Activated CD8-positive, alpha-beta memory T cell treated with anti-CD3 and anti-CD28 coated beads, Interleukin-2, amount 50 U/mL, for 4 hours (primary cell): Measurements from ENCODE around the gene TIMP3.
"Not testable (repeated sequence)": the region's sequence is repeated elsewhere in the genome, so short reads cannot be mapped to it uniquely, and the experiment has no call there.

Experiments used
- DNase-seq: peaks from one replicate; pipeline ENCODE4 v3.0.0-alpha.2; 2020

TIMP3 gene

GRCh38 chr22:32858121-32858703, 56.7 kb downstream of the TIMP3 start:
- DNase-seq = no peak

DNA sequence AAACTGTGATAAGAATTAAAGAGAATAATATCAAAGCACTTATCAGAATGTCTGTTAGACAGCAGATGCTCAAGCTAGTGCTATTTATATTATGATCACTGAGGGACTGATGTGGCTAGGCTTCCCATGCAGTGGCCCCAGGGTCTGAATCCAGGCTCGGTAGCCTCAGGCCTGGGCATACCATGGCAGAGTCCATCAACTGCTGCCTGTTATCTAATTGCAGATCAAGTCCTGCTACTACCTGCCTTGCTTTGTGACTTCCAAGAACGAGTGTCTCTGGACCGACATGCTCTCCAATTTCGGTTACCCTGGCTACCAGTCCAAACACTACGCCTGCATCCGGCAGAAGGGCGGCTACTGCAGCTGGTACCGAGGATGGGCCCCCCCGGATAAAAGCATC, 57.5 kb downstream of the TIMP3 start:
- DNase-seq = no peak

DNA sequence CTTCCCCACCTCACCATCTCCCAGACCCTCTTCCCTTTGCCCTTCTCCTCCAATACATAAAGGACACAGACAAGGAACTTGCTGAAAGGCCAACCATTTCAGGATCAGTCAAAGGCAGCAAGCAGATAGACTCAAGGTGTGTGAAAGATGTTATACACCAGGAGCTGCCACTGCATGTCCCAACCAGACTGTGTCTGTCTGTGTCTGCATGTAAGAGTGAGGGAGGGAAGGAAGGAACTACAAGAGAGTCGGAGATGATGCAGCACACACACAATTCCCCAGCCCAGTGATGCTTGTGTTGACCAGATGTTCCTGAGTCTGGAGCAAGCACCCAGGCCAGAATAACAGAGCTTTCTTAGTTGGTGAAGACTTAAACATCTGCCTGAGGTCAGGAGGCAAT, 58.2 kb downstream of the TIMP3 start:
- DNase-seq = no peak

- no peak for DNase-seq
These were observed 59.8 kb downstream of the TIMP3 start for GRCh38 chr22:32861330-32861729.

- no peak for DNase-seq
These were observed 60.6 kb downstream of the TIMP3 start for GRCh38 chr22:32862083-32862482.

DNA sequence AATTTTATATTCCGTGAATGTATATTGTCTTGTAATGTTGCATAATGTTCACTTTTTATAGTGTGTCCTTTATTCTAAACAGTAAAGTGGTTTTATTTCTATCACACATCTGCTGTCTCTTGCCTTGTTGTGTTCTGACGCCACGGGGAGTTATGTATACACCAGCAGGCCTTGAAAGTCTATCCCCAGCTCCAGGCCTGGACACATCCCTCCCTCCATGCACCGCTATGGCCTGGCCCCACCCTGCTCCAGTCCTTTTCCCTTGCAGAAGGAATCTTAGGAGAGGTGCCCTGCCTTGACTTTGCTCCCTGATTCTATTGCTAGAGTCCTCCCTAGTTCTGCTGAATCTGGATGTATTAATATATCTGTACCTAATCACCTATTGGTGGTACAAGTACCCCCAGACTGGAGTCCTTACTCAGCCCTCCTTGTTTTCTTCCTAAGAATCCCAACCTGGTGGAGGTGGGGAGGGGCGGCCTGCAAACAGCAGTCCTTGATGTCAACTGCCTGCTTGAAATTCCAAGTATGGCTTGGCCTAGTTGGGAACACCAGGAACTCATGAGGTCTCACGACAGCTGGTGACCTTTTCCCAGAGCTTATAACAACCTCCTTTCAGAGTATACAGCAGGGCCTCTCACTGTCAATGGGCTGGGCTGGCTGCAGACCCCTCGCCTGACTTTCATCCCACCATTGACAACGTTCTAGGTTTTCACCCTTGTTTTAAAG, 61.6 kb downstream of the TIMP3 start:
- DNase-seq = no peak

DNA sequence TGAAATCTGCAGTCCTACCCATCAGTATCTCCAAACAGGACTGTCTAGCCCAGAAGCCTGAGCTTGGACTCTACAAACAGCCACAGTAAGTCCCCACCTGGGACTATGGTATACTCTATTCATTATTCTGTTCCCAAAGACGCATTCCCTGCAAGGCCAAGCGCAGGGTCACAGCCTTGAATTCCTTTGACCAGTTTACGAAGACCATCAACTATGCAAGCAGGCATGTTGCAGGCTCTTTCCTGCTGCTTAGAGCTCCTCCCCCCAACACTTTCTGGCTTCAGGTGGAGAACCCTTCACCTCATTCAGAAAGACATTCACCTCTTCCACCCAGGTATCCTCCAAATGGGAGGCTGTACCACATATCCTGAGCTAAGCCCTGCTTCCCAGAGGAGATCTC, 62.5 kb downstream of the TIMP3 start:
- no peak for DNase-seq

- no peak for DNase-seq
These were observed 63.1 kb downstream of the TIMP3 start for GRCh38 chr22:32864596-32864995.

GRCh38 chr22:32866953-32867352, 65.4 kb downstream of the TIMP3 start:
- DNase-seq = no peak

- DNase-seq = no peak
These were observed 67.4 kb downstream of the TIMP3 start for GRCh38 chr22:32868946-32869345.

- no peak for DNase-seq
These were observed 69.0 kb downstream of the TIMP3 start for GRCh38 chr22:32870474-32870873.

GRCh38 chr22:32873604-32874003, 72.1 kb downstream of the TIMP3 start:
- DNase-seq = not testable (repeated sequence)

DNA sequence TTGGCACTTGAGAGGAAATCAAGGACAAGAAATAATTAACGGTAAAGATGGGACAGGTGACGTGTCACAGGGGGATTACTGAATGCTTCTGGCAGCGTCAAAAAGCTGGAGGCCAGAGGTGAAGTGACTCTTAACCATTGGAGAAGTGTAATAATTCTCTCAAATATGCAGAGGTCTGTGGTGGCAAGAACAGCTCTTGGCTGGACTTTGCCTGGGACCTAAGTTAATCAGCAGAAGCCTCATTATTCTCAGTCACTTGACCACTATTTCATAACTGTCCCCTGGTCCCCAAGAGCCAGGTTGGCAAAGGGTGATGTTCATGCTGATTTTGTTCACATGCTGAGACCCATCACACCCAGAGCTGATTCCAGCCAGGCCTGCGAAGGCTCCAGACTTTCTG, 72.9 kb downstream of the TIMP3 start:
- no peak for DNase-seq

GRCh38 chr22:32874976-32875375, 73.5 kb downstream of the TIMP3 start:
- DNase-seq = no peak

GRCh38 chr22:32876516-32876915, 75.0 kb downstream of the TIMP3 start:
- DNase-seq = no peak

- no peak for DNase-seq
These were observed 75.7 kb downstream of the TIMP3 start for GRCh38 chr22:32877196-32877595.

GRCh38 chr22:32879550-32879949, 78.0 kb downstream of the TIMP3 start:
- DNase-seq = no peak

DNA sequence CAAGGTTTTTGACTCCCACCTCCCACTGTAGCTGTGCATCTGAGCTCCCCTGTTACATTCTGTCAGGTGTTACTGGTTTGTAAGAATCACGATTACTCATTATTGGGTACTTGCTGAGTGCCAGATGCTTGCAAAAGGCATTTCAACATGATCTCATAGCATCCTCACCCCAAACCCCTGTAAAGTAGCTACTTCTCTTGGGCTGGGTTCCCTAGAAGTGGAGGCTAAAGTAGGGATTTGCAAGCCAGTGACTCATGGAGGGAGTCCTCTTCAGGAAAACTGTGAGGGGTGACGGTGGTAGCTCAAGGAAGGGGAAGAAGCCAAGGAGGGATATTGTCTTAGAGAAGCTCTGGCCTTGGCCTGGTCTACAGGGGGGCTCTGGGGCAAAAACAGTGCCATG, 78.6 kb downstream of the TIMP3 start:
- DNase-seq = no peak

DNA sequence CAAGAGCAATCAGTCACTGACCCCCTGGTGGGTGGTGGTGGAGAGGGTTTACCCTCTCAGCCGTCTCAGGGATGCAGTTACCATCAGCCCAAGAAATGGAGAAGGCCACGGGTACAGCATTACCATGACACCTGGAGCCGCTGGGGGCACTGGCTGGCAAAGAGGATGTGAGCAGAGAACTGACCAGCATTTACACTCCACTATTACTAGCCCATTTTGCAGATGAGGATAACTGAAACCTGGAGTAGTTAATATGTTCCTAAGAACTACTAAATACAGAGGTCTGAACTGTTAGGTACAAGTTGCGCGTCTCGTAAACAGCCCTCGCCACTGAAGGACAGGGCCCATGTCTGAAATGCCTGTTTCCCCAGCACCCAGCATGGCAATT, 79.0 kb downstream of the TIMP3 start:
- DNase-seq = no peak

GRCh38 chr22:32880893-32881596, 79.5 kb downstream of the TIMP3 start:
- no peak for DNase-seq

GRCh38 chr22:32882360-32882755, 80.9 kb downstream of the TIMP3 start:
- no peak for DNase-seq

DNA sequence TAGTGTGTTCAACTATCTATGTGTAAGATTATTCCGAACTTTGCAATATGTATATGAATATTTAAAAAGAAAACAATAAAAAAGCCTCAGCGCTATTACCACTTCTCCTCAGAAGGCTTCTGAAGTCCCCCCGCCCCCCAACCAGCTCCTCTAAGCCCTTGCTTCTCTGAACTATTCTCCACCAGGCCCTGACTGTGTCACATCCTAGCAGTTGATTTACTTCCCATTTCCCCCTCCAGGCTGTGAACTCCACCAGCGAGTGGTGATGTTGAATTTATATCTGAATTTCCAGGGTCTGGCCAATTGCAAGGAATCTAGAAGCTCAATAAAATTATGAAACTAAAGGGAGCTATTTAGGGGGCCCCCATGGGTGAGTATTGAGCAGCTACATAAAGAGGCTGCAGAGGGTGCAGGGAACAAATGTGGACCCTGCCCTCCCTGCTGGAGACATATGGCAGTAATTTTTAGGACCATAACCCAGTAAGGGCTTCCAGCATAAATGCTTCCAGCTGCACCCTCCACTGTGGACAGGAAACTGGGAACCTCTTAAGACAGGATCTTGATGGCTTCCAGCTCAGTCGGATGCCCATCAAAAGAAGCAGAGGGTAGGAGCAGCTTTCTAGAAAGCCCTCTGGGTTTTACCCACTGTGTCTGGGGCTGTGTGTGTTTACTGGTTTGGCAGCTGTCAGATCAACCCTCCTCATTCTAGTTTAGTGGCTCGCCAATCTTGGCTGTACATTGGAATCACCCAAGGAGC, 81.4 kb downstream of the TIMP3 start:
- DNase-seq = no peak

- DNase-seq = no peak
These were observed 85.9 kb downstream of the TIMP3 start for GRCh38 chr22:32887324-32887980.
